Right atrium auricular region (tissue), 2 donors: ENCODE data around the gene P3H3. TPM values are rescaled to one million over a fixed set of nuclear protein-coding genes. Genes with fewer than 3 reads are reported as not detected.
"Not testable (repeated sequence)": the region's sequence is repeated elsewhere in the genome, so short reads cannot be mapped to it uniquely, and the experiment has no call there.

ENCODE experiments used
- DNase-seq: peaks from one replicate; pipeline ENCODE4 v3.0.0-alpha.2; 2019; ENCODE audit warnings: low spot score
- H3K27ac ChIP-seq, 2 donors: fragments of 200-600 bp; sonication (generic); 1 replicate in 1 of 2; 2 replicates in 1 of 2; pipeline ENCODE4 v1.5.1; 2016 to 2019
- H3K27me3 ChIP-seq, 2 donors: fragments of 200-600 bp; sonication (generic); one replicate each; pipeline versions ENCODE4 v1.5.1 to v1.6.0; 2017 to 2019
- H3K36me3 ChIP-seq: fragments of 200-600 bp; sonication (generic); one replicate; pipeline ENCODE4 v1.5.1; 2016
- H3K4me1 ChIP-seq, 2 donors: fragments of 200-600 bp; sonication (generic); one replicate each; pipeline versions ENCODE4 v1.5.1 to v1.6.0; 2017 to 2019
- H3K4me3 ChIP-seq, 2 donors: fragments of 200-600 bp; sonication (generic); 1 replicate in 1 of 2; 2 replicates in 1 of 2; pipeline ENCODE4 v1.5.1; 2017 to 2019; ENCODE audit warnings: mild to moderate bottlenecking in 1 of 2, moderate library complexity in 1 of 2
- H3K9me3 ChIP-seq, 2 donors: fragments of 200-600 bp; sonication (generic); one replicate each; pipeline ENCODE4 v1.5.1; 2019
- CTCF ChIP-seq, 2 donors: fragments of 200-600 bp; sonication (generic); IDR thresholded peaks; one replicate each; pipeline ENCODE4 v1.5.1; 2019; ENCODE audit warnings: antibody characterized with exemption in 2 of 2
- total RNA-seq, 2 donors: library from RNA; depleted of rRNA; stranded (reverse); fragments of >200 nt; gene quantifications; one replicate each; pipeline ENCODE4 v1.1.0, GENCODE V29; 2016

Gene P3H3
- total RNA-seq, 2 donors from 2014 or later, result 7.0 to 11.0 TPM

- peak in 1 of 2 donors; percentile 18 for TF ChIP-seq CTCF (IDR thresholded peaks at IDR 0.05)
- Histone ChIP-seq H3K27ac (peak within 1 kb of the TSS; percentile 77 to 86), H3K9me3 (no peaks in the 10 kb centered on the region), H3K27me3 (no peaks in the 10 kb centered on the region), H3K36me3 (peaks cover 21% of the 10 kb centered on the region), H3K4me3 (peak within 1 kb of the TSS; percentile 62 to 68), H3K4me1 (peaks cover 0 to 52% of the 10 kb centered on the region in 2 donors)
- DNase-seq, result peak; percentile 94
Observed at GRCh38 chr12:6873094-6874014, 45.1 kb downstream of the P3H3 start, which contains the start of gene SPSB2. Gene SPSB2 (minus strand): TSS chr12:6873303. CDS start chr12:6872901, 402 bp downstream.

GRCh38 chr12:6874015-6874368 lies 45.8 kb downstream of the P3H3 start:
- not testable (repeated sequence) for DNase-seq

GRCh38 chr12:6879824-6880223 lies 51.6 kb downstream of the P3H3 start:
- not testable (repeated sequence) for H3K4me1 ChIP-seq, DNase-seq, H3K4me3 ChIP-seq, H3K27me3 ChIP-seq, H3K27ac ChIP-seq, H3K36me3 ChIP-seq, H3K9me3 ChIP-seq

More at GRCh38 chr12:6874015-6874368, 45.8 kb downstream of the P3H3 start:
- peak overlapping the region; percentile 62 to 68 for H3K4me3 ChIP-seq
- not testable (repeated sequence) for H3K27me3 ChIP-seq, H3K9me3 ChIP-seq
- peaks cover 21% of the 10 kb centered on the region for H3K36me3 ChIP-seq
- peak overlapping the region; percentile 77 to 86 for H3K27ac ChIP-seq
- H3K4me1 ChIP-seq, result peaks cover 0 to 45% of the 10 kb centered on the region in 2 donors

GRCh38 chr12:6883252-6883651 lies 55.0 kb downstream of the P3H3 start:
- Histone ChIP-seq H3K9me3 (no peaks in the 10 kb centered on the region), H3K4me1 (no peaks in the 10 kb centered on the region), H3K36me3 (no peaks in the 10 kb centered on the region), H3K27ac (no peak overlapping the region), H3K27me3 (no peaks in the 10 kb centered on the region), H3K4me3 (no peak overlapping the region)
- TF ChIP-seq CTCF (IDR thresholded peaks at IDR 0.05), result no peak
- DNase-seq, result no peak

- Histone ChIP-seq H3K9me3 (no peaks in the 10 kb centered on the region), H3K4me1 (no peaks in the 10 kb centered on the region), H3K4me3 (no peak overlapping the region), H3K27me3 (no peaks in the 10 kb centered on the region), H3K36me3 (no peaks in the 10 kb centered on the region), H3K27ac (no peak overlapping the region)
- no peak for TF ChIP-seq CTCF (IDR thresholded peaks at IDR 0.05)
- DNase-seq, result no peak
Observed at GRCh38 chr12:6883683-6884082, 55.5 kb downstream of the P3H3 start.

- no peak for TF ChIP-seq CTCF (IDR thresholded peaks at IDR 0.05)
- Histone ChIP-seq H3K4me3 (no peak overlapping the region), H3K27me3 (no peaks in the 10 kb centered on the region), H3K36me3 (no peaks in the 10 kb centered on the region), H3K9me3 (no peaks in the 10 kb centered on the region), H3K27ac (no peak overlapping the region), H3K4me1 (no peaks in the 10 kb centered on the region)
- no peak for DNase-seq
Observed at GRCh38 chr12:6884539-6884938, 56.3 kb downstream of the P3H3 start.

- H3K27ac ChIP-seq, H3K36me3 ChIP-seq, H3K4me1 ChIP-seq, H3K27me3 ChIP-seq, DNase-seq, H3K4me3 ChIP-seq, H3K9me3 ChIP-seq: not testable (repeated sequence)
Observed at GRCh38 chr12:6886206-6886999, 58.2 kb downstream of the P3H3 start.
